Gastrocnemius medialis (tissue), 4 donors: ENCODE data around the gene GIGYF2. TPM values are rescaled to one million over a fixed set of nuclear protein-coding genes. Genes with fewer than 3 reads are reported as not detected.

Source experiments
- ATAC-seq, 2 donors: fragments of 150-250 bp; one replicate each; pipeline ENCODE4 v1.9.1; 2016
- DNase-seq, 2 donors: peaks; one replicate each; pipeline ENCODE4 v3.0.0-alpha.2; 2019
- H3K27ac ChIP-seq, 4 donors: fragments of 200-600 bp; sonication (generic); 1 replicate in 1 of 4; 2 replicates in 3 of 4; pipeline ENCODE4 v1.5.1; 2016 to 2018; ENCODE audit warnings: mild to moderate bottlenecking in 2 of 4, moderate library complexity in 1 of 4
- H3K27me3 ChIP-seq, 3 donors: fragments of 200-600 bp; sonication (generic) in 2 of 3; 1 replicate in 1 of 3; 2 replicates in 2 of 3; pipeline versions ENCODE4 v1.5.1 to v1.6.0; 2016 to 2019; ENCODE audit warnings: mild to moderate bottlenecking in 1 of 3, moderate library complexity in 1 of 3
- H3K36me3 ChIP-seq, 2 donors: fragments of 200-600 bp; sonication (generic) in 1 of 2; one replicate each; pipeline ENCODE4 v1.5.1; 2017 to 2018
- H3K4me1 ChIP-seq, 2 donors: fragments of 200-600 bp; sonication (generic) in 1 of 2; one replicate each; pipeline ENCODE4 v1.5.1; 2016 to 2017; ENCODE audit warnings: mild to moderate bottlenecking in 2 of 2
- H3K4me3 ChIP-seq, 4 donors: fragments of 200-600 bp; sonication (generic) in 3 of 4; 1 replicate in 1 of 4; 2 replicates in 3 of 4; pipeline ENCODE4 v1.5.1; 2016 to 2019; ENCODE audit warnings: mild to moderate bottlenecking in 2 of 4
- H3K9me3 ChIP-seq, 3 donors: fragments of 200-600 bp; sonication (generic) in 2 of 3; 1 replicate in 1 of 3; 2 replicates in 2 of 3; pipeline ENCODE4 v1.5.1; 2016 to 2019
- CTCF ChIP-seq, 5 experiments: fragments of 450-650 bp in 3 of 5; fragments of 200-600 bp in 2 of 5; sonication (generic) in 2 of 5; IDR thresholded peaks in 4 of 5; conservative IDR thresholded peaks in 1 of 5; 1 replicate in 4 of 5; 2 replicates in 1 of 5; pipeline ENCODE4 v1.5.1; 2016 to 2019; ENCODE audit warnings: antibody characterized with exemption in 5 of 5, mild to moderate bottlenecking in 3 of 5, moderate library complexity in 3 of 5
- POLR2A ChIP-seq, 2 donors: fragments of 450-650 bp; IDR thresholded peaks; one replicate each; pipeline ENCODE4 v1.6.1; 2017; ENCODE audit warnings: antibody characterized with exemption in 2 of 2, mild to moderate bottlenecking in 2 of 2, moderate library complexity in 2 of 2
- in situ Hi-C, 4 donors: fragments of 200-750 bp; cut with MboI; loops; one replicate each; pipeline versions ENCODE4 v1.15.0 to v1.8.0; 2017; ENCODE audit warnings: low sequenced_read_pairs in 4 of 4
- intact Hi-C: fragments of 100-400 bp; cut with DNase I; formaldehyde crosslinking; loops from one replicate; pipeline ENCODE4 v1.15.1; 2023; ENCODE audit warnings: low total_unique reads
- total RNA-seq, 4 donors: library from RNA; depleted of rRNA; stranded (reverse); fragments of >200 nt; gene quantifications; one replicate each; pipeline versions ENCODE4 v1.1.0 to v1.2.3, GENCODE V29; 2016

Gene GIGYF2
- total RNA-seq, 4 donors from 2014 or later: 55.7 to 87.8 (median 66.1) TPM

DNA sequence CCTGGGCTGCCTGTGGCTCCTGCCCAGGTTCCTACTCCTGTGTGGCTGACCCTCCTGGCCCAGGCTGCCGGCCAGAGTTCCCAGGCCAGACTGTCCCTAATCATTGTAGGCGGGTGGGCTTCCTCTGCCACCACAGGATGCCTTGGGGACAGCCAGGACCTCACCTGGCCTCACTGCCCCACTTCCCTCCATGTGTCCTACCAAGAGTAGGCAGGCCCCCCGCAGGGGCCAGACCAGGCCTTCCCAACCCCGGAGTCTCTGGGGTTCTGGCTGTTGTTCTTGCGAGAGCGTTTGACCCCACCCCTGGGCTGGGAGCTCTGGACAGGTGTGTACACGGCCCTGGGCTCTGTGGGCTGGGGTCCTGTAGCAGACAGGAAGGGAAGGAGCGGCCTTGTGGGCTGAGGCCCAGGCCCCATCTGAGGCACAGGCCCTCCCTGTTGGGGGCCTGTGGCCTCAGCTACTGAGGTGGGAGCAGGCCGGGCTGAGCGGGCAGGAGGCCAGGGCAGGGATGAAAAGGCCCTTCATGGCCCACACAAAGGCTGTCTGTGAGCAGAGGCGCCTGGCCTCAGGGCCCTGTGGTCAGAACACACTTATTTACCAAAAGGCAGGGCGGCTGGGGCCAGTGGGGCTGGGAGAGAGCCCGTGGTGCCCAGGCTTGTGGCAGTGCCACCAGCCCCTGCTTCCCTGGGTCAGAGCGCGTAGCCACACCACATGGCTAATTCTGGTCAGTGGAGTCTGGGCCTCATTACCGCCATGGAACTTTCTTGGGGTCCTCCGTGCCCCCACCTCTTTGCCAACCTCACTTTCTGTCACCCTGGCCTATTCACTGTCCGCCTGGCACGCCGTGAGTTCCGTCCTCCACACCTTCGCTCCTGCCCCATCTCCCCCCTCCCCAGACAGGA, 175.0 kb downstream of the GIGYF2 start:
- Histone ChIP-seq H3K4me3 (no peak overlapping the region), H3K36me3 (no peaks in the 10 kb centered on the region), H3K27me3 (no peaks in the 10 kb centered on the region), H3K4me1 (peaks cover 0 to 4% of the 10 kb centered on the region in 2 donors), H3K27ac (no peak overlapping the region), H3K9me3 (no peaks in the 10 kb centered on the region)
- DNase-seq: no peak
- no peak for ATAC-seq
- intact Hi-C loops (no loop called here), in situ Hi-C loops (loop anchor here in 1 of 4 donors (25.0 kb wide), 1 partner anchor 260 kb away; no protein-coding TSS in a partner anchor)
- no peak for TF ChIP-seq CTCF (IDR thresholded peaks at IDR 0.05 in 4 of 5, conservative IDR thresholded peaks at IDR 0.05 in 1 of 5)
- TF ChIP-seq POLR2A (IDR thresholded peaks at IDR 0.05): no peak

- in situ Hi-C loops (loop anchor here in 1 of 4 donors (25.0 kb wide), 1 partner anchor 261 kb away; no protein-coding TSS in a partner anchor), intact Hi-C loops (no loop called here)
- peaks cover 0 to 4% of the 10 kb centered on the region in 2 donors for H3K4me1 ChIP-seq
- no peaks in the 10 kb centered on the region for H3K9me3 ChIP-seq
- DNase-seq (no peak), ATAC-seq (no peak)
- H3K36me3 ChIP-seq: no peaks in the 10 kb centered on the region
- H3K27me3 ChIP-seq: no peaks in the 10 kb centered on the region
- H3K27ac ChIP-seq: no peak overlapping the region
- TF ChIP-seq POLR2A (IDR thresholded peaks at IDR 0.05) (no peak), CTCF (IDR thresholded peaks at IDR 0.05 in 4 of 5, conservative IDR thresholded peaks at IDR 0.05 in 1 of 5) (no peak)
- no peak overlapping the region for H3K4me3 ChIP-seq
These were observed 175.7 kb downstream of the GIGYF2 start for GRCh38 chr2:232872826-232873225.

DNA sequence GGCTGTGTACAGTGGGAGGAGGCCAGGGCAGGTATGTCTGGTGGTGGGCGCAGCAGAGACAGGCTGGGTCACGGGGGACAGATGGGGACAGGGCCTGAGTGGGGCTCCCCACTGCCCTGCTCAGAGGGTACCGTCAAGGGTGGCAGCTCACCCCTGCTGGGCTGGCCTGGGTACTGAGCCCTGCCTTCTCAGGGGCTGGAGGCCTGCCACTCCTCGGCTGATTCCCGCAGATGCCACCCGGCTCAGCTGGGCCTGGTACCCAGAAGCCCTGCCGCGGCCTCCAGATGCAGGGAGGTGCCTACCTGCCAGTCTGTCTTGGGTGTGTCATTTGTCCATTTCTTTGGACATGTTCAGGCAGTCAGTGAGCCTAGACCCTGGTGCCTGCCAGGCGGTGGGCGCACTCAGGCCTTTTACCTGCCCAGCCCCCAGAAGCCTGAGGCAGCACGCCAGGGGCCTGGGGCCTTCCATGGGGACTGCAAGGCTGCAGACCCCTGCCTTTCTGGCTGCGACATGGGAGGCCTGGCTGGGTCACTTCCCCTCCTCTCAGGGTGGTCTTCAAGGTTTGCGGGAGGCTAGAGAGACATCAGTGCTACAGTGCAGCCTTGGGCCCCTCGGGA, 176.3 kb downstream of the GIGYF2 start:
- TF ChIP-seq CTCF (IDR thresholded peaks at IDR 0.05 in 4 of 5, conservative IDR thresholded peaks at IDR 0.05 in 1 of 5): no peak
- TF ChIP-seq POLR2A (IDR thresholded peaks at IDR 0.05): no peak
- in situ Hi-C loops: loop anchor here in 1 of 4 donors (25.0 kb wide), 1 partner anchor 261 kb away; no protein-coding TSS in a partner anchor
- intact Hi-C loops: no loop called here

GRCh38 chr2:232873909-232874641, 176.9 kb downstream of the GIGYF2 start:
- TF ChIP-seq CTCF (IDR thresholded peaks at IDR 0.05 in 4 of 5, conservative IDR thresholded peaks at IDR 0.05 in 1 of 5) (no peak), POLR2A (IDR thresholded peaks at IDR 0.05) (no peak)
- Histone ChIP-seq H3K27ac (no peak overlapping the region), H3K9me3 (no peaks in the 10 kb centered on the region), H3K36me3 (no peaks in the 10 kb centered on the region), H3K27me3 (no peaks in the 10 kb centered on the region), H3K4me1 (peaks cover 0 to 4% of the 10 kb centered on the region in 2 donors), H3K4me3 (no peak overlapping the region)
- DNase-seq: no peak
- intact Hi-C loops: no loop called here
- ATAC-seq: no peak
- in situ Hi-C loops: loop anchor here in 1 of 4 donors (25.0 kb wide), 1 partner anchor 262 kb away; no protein-coding TSS in a partner anchor

More for the DNA sequence above, 176.3 kb downstream of the GIGYF2 start:
- H3K4me1 ChIP-seq: peaks cover 0 to 4% of the 10 kb centered on the region in 2 donors
- no peaks in the 10 kb centered on the region for H3K27me3 ChIP-seq
- no peaks in the 10 kb centered on the region for H3K36me3 ChIP-seq
- ATAC-seq (no peak), DNase-seq (no peak)
- no peaks in the 10 kb centered on the region for H3K9me3 ChIP-seq
- no peak overlapping the region for H3K4me3 ChIP-seq
- H3K27ac ChIP-seq: no peak overlapping the region
